ENCODE results near the gene EIF3A.

- TF ChIP-seq, protein P1, sequence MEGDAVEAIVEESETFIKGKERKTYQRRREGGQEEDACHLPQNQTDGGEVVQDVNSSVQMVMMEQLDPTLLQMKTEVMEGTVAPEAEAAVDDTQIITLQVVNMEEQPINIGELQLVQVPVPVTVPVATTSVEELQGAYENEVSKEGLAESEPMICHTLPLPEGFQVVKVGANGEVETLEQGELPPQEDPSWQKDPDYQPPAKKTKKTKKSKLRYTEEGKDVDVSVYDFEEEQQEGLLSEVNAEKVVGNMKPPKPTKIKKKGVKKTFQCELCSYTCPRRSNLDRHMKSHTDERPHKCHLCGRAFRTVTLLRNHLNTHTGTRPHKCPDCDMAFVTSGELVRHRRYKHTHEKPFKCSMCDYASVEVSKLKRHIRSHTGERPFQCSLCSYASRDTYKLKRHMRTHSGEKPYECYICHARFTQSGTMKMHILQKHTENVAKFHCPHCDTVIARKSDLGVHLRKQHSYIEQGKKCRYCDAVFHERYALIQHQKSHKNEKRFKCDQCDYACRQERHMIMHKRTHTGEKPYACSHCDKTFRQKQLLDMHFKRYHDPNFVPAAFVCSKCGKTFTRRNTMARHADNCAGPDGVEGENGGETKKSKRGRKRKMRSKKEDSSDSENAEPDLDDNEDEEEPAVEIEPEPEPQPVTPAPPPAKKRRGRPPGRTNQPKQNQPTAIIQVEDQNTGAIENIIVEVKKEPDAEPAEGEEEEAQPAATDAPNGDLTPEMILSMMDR (IDR thresholded peaks at IDR 0.05), result no peak
- TF ChIP-seq POLR2AphosphoS5 (IDR thresholded peaks at IDR 0.05), result no peak
- TF ChIP-seq POLR2A (IDR thresholded peaks at IDR 0.05), result no peak
These were observed 31.3 kb downstream of the EIF3A start for GRCh38 chr10:119049361-119049760.

All from stomach (tissue), 4 donors.